ENCODE results near the gene LCN1.

- TF ChIP-seq CTCF (conservative IDR thresholded peaks at IDR 0.05; ENCODE audit: low read depth, low read length) (no peak), EZH2 (IDR thresholded peaks at IDR 0.05; ENCODE audit: low read length, unreplicated experiment) (no peak), EZH2phosphoT487 (IDR thresholded peaks at IDR 0.05; ENCODE audit: borderline replicate concordance, low read length) (no peak)
Observed at GRCh38 chr9:135536216-135536615, 15.0 kb downstream of the LCN1 start.

Measured in PC-3 (cell line).